Gastroesophageal sphincter (tissue), 3 donors: ENCODE measurements around the gene ETV6.

Experiments
- EP300 ChIP-seq: sonication (generic); formaldehyde crosslinking; IDR thresholded peaks from one replicate; pipeline ENCODE4 v1.6.1; 2017; ENCODE audit warnings: antibody characterized with exemption, mild to moderate bottlenecking
- POLR2A ChIP-seq, 2 donors: fragments of 450-650 bp; IDR thresholded peaks; one replicate each; pipeline ENCODE4 v1.6.1; 2017; ENCODE audit warnings: antibody characterized with exemption in 2 of 2, mild to moderate bottlenecking in 2 of 2, moderate library complexity in 1 of 2
- POLR2AphosphoS5 ChIP-seq: sonication (generic); formaldehyde crosslinking; IDR thresholded peaks from one replicate; pipeline ENCODE4 v1.6.1; 2017; ENCODE audit warnings: antibody characterized with exemption
- TF ChIP-seq, protein P1 (sequence below), 4 experiments: fragments of 200-600 bp in 2 of 4; fragments of 450-650 bp in 2 of 4; sonication (generic) in 1 of 4; IDR thresholded peaks; one replicate each; pipeline ENCODE4 v1.5.1; 2017 to 2019; ENCODE audit warnings: antibody characterized with exemption in 4 of 4, mild to moderate bottlenecking in 2 of 4, moderate library complexity in 2 of 4

GRCh38 chr12:11734580-11735180, 85.2 kb downstream of the ETV6 start:
- TF ChIP-seq, protein P1, sequence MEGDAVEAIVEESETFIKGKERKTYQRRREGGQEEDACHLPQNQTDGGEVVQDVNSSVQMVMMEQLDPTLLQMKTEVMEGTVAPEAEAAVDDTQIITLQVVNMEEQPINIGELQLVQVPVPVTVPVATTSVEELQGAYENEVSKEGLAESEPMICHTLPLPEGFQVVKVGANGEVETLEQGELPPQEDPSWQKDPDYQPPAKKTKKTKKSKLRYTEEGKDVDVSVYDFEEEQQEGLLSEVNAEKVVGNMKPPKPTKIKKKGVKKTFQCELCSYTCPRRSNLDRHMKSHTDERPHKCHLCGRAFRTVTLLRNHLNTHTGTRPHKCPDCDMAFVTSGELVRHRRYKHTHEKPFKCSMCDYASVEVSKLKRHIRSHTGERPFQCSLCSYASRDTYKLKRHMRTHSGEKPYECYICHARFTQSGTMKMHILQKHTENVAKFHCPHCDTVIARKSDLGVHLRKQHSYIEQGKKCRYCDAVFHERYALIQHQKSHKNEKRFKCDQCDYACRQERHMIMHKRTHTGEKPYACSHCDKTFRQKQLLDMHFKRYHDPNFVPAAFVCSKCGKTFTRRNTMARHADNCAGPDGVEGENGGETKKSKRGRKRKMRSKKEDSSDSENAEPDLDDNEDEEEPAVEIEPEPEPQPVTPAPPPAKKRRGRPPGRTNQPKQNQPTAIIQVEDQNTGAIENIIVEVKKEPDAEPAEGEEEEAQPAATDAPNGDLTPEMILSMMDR (IDR thresholded peaks at IDR 0.05): no peak
- TF ChIP-seq POLR2A (IDR thresholded peaks at IDR 0.05) (no peak), POLR2AphosphoS5 (no peak), EP300 (no peak)
